ENCODE measurements around the gene ZMYM4.

The ZMYM4 gene

GRCh38 chr1:35406103-35406502, 137.6 kb downstream of the ZMYM4 start:
- DNase-seq (ENCODE audit: low read depth), result no peak

DNA sequence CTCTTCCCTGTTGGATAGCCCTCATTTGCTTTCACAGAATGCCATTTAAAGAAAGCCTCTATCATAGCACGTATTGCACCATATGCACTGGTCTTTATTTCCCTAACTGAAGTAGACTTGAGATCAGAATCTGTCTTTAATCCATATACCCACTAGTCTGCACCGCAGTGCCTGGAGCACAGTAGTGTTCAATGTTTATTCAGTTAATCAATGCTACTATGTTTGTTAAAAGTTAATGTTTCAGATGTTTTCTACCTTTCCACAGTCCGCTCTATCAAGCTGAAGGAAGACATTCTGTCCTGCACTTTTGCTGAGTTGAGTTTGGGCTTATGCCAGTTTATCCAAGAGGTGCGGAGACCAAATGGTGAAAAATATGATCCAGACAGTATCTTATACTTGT, 139.2 kb downstream of the ZMYM4 start:
- no peak for DNase-seq (ENCODE audit: low read depth)

DNA sequence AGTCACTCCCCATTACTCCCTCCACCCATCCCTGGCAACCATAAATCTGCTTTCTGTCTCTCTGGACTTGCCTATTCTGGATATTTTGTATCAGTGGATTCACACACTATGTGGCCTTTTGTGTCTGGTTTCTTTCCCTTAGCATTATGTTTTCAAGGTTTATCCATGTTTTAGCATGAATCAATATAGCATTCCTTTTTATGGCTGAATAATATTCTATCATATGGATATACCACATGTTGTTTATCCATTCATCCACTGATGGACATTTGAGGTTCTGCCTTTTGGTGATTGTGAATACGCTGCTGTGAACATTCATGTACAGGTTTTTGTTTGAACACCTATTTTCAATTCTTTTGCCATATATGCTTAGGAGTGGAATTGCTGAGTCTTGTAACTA, 140.4 kb downstream of the ZMYM4 start:
- no peak for DNase-seq (ENCODE audit: low read depth)

- DNase-seq (ENCODE audit: low read depth), result no peak
These were observed 157.6 kb downstream of the ZMYM4 start for GRCh38 chr1:35426097-35426586.

GRCh38 chr1:35428360-35428759, 159.9 kb downstream of the ZMYM4 start:
- no peak for DNase-seq (ENCODE audit: low read depth)

DNA sequence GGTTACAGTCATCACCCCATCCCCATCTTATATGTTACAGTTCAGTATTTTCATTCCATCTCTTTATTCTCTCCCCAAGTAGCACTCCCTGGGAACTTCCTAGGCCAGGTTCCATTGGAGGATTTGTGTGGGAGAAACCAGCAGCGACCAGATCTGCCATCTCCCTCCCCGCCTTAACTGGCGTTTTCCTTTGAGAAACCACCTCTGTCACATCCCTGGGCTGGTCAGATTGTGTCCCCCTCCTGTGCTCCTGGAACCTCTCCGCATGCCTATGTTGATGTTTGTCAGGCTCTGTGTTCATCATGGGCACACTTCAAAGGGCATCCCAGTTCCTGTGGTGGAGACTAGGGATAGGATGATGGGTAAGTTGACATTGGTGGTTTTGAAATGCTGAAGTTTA, 162.3 kb downstream of the ZMYM4 start:
- DNase-seq (ENCODE audit: low read depth), result no peak

- no peak for DNase-seq (ENCODE audit: low read depth)
These were observed 162.7 kb downstream of the ZMYM4 start for GRCh38 chr1:35431173-35431599.

DNA sequence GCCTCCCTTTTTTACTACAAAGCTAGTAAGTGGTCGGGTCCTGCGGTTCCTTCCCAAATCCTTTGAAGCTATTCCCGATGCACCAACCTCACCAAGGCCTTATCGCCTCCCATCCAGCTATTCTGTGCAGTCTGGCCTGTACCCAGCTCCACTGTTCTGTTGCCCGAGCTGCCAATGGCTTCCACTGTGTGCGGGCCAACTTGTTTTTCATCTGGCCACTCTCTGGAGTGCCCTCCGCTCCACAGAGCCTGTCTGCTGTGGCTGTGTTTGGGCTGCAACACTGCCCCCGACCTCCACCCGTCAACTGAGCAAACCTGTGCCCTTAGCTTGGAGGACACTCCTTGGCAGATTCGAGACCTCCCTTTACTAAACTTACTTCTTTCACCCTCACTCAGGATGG, 163.7 kb downstream of the ZMYM4 start:
- DNase-seq (ENCODE audit: low read depth), result no peak

GRCh38 chr1:35433714-35434113, 165.2 kb downstream of the ZMYM4 start:
- DNase-seq (ENCODE audit: low read depth), result no peak

DNA sequence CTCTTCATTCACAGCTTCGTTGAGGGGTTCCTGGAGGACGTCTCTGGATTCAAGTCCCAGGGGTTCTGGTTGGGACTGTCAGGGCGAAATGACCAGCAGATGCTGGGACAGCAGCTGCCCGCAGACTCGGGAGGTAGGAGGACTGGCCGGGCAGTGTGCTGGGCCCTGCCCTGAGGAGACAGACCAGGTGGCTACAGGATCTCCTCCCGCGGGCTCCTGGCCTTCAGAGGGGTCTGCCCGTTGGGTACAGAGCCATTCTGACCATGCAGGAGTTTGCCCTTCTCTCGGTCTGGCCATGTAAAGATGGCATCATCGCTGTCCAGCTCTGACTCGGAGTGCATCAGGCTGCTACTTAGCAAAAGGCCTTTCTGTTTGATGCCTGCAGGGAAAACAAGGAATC, 166.2 kb downstream of the ZMYM4 start:
- no peak for DNase-seq (ENCODE audit: low read depth)

- DNase-seq (ENCODE audit: low read depth), result no peak
These were observed 167.6 kb downstream of the ZMYM4 start for GRCh38 chr1:35436078-35436477.

DNA sequence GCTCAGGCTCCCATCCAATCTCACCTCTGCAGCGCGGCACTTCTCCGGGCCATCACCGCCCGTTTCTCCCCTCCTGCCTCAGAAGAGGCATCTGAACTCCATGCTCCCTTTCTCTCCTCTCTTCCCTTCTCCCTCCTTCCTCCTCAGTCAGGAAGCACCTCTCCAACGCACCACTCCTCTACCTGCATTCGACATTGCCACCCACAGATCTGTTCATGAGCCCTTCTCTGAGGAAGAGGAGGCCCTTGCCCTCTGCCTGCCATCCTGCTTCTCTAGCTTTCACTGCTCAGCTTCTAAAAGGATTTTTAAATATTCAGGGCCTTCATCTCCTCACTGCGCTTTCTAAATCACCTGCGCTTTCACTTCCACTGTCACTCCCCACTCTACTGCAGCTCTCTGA, 168.7 kb downstream of the ZMYM4 start:
- DNase-seq (ENCODE audit: low read depth), result no peak

DNA sequence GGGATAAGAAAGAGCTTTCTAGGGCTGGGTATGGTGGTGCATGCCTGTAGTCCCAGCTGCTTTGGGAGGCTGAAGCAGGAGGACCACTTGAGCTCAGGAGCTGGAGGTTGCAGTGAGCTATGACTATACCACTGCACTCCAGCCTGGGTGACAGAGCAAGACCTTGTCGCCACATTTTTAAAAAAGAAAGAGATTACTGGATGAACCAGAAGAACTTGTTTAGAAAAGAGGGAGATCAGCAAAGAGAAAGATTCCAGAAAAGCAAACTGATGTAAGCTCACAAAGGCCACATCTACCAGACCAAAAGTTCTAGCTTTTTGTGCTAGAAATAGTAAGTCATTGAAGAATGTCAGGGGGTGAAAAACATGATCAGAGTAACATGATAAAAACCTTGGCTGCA, 171.1 kb downstream of the ZMYM4 start:
- no peak for DNase-seq (ENCODE audit: low read depth)

- DNase-seq (ENCODE audit: low read depth), result no peak
These were observed 173.5 kb downstream of the ZMYM4 start for GRCh38 chr1:35441926-35442579.

GRCh38 chr1:35442734-35443133, 174.2 kb downstream of the ZMYM4 start:
- DNase-seq (ENCODE audit: low read depth), result no peak

GRCh38 chr1:35443768-35444518, 175.4 kb downstream of the ZMYM4 start:
- DNase-seq (ENCODE audit: low read depth), result no peak

- no peak for DNase-seq (ENCODE audit: low read depth)
These were observed 175.9 kb downstream of the ZMYM4 start for GRCh38 chr1:35444519-35444774.

DNA sequence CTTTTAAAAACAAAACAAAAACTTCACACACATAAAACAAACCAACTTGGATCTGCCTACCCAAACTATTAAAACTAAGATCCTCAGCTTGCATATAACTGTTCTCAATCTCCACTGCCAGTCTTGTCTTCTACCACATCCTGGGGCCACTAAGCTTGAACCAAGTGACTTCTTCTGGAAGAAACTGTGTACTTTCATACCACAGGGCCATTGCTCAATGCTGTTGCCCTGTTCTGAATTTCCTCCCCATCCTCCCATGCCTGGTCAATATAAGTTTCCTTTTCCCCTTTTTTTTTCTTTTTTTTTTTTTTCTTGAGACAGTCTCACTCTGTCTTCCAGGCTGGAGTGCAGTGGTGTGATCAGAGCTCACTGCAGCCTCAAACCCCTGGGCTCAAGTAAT, 178.8 kb downstream of the ZMYM4 start:
- DNase-seq (ENCODE audit: low read depth), result no peak

GRCh38 chr1:35448344-35448801, 179.9 kb downstream of the ZMYM4 start:
- no peak for DNase-seq (ENCODE audit: low read depth)

- no peak for DNase-seq (ENCODE audit: low read depth)
These were observed 181.0 kb downstream of the ZMYM4 start for GRCh38 chr1:35449334-35450008.

- peak; percentile 61 for DNase-seq (ENCODE audit: low read depth)
These were observed 182.6 kb downstream of the ZMYM4 start for GRCh38 chr1:35451125-35451528.

- no peak for DNase-seq (ENCODE audit: low read depth)
These were observed 183.7 kb downstream of the ZMYM4 start for GRCh38 chr1:35452106-35452774.

DNA sequence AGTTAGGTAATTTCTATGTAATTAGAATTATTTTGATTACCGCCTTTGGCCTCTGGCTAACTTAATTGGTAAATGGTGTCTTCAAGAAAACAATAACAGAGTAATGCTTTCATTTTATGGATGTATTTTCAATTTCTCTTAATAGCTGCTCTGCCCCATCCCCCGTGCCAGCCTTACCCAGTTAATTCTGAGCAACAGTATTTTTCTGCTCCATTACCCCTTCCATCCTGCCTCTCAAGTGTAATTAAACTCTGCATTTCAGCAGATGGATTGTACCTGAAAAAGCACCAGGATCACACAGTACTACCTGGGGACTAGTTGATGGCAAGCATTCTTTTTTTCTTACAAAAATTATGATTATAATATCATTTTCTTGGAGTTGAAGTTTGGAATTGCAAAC, 184.5 kb downstream of the ZMYM4 start:
- DNase-seq (ENCODE audit: low read depth), result no peak

All from activated T-helper 1 cell treated with Interleukin-2 at 50 U/mL for 16 hours (primary cell).